ENCODE data around the gene REEP6.

The REEP6 gene

DNA sequence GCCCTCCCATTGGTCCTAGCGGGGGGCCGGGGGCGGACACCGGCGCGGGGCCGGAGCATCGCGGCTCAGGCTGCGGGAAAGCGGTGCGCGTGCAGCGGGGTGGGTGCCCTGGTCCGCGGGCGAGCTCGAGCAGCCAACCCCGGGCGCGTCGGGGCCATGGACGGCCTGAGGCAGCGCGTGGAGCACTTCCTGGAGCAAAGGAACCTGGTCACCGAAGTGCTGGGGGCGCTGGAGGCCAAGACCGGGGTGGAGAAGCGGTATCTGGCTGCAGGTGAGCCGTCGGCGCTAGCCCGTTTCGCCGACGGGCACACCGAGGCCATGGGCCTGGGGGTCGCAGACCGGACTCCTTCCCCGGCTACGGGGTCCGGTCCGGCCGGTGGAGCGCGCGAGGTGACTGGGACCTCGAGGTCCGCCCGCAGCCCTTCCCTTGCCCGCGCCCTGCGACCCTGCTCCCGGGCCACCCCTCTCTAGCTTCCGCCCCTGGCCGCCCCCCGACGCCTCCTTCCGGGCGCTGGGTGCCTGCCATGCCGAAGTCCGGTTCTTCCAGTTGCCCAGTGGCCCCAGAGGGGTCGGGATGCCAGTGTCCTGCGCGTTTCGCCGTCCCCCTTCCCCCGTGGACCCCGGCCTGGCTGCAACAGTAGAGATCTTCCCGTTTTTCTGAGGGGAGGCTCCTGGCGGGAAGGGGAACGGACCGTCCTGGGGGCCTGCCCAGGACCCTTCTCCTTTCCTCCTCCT is at the start of gene REEP6:
Gene REEP6, plus strand, starts transcription at position 68 of the 735 bp plus-strand sequence. Its CDS starts 89 bp downstream, at position 157.
- Histone ChIP-seq H3K9me3 (replicated peaks; ENCODE audit: insufficient read depth, low read length) (no peaks in the 10 kb centered on the region), H3K36me3 (replicated peaks; ENCODE audit: insufficient read depth, low read length) (no peaks in the 10 kb centered on the region), H2AFZ (ENCODE audit: low read length) (peak within 1 kb of the TSS; percentile 88), H3F3A (ENCODE audit: insufficient read depth, low read length) (no peaks in the 10 kb centered on the region), H3K9me2 (replicated peaks; ENCODE audit: insufficient read depth, low read length) (no peaks in the 10 kb centered on the region), H3K4me1 (ENCODE audit: low read length) (peaks cover 10% of the 10 kb centered on the region), H3K9ac (ENCODE audit: low read length) (peak within 1 kb of the TSS; percentile 60), H3K4me3 (ENCODE audit: low read length) (peak within 1 kb of the TSS; percentile 72), H3K79me2 (ENCODE audit: low read length) (no peaks in the 10 kb centered on the region), H3K4me2 (ENCODE audit: low read depth, low read length) (peak within 1 kb of the TSS; percentile 99), H4K20me1 (ENCODE audit: insufficient read depth, low read length) (no peaks in the 10 kb centered on the region), H3K27ac (ENCODE audit: low read length) (peak within 1 kb of the TSS; percentile 51; the same call in 1 of the 2 replicates), H3K27me3 (replicated peaks; ENCODE audit: insufficient read depth, low read length) (peaks cover 82% of the 10 kb centered on the region)
- TF ChIP-seq EZH2phosphoT487 (IDR thresholded peaks at IDR 0.05; ENCODE audit: low read length) (no peak), EZH2 (optimal IDR thresholded peaks at IDR 0.05; ENCODE audit: low read depth, low read length) (no peak)
- TF ChIP-seq, protein P1, sequence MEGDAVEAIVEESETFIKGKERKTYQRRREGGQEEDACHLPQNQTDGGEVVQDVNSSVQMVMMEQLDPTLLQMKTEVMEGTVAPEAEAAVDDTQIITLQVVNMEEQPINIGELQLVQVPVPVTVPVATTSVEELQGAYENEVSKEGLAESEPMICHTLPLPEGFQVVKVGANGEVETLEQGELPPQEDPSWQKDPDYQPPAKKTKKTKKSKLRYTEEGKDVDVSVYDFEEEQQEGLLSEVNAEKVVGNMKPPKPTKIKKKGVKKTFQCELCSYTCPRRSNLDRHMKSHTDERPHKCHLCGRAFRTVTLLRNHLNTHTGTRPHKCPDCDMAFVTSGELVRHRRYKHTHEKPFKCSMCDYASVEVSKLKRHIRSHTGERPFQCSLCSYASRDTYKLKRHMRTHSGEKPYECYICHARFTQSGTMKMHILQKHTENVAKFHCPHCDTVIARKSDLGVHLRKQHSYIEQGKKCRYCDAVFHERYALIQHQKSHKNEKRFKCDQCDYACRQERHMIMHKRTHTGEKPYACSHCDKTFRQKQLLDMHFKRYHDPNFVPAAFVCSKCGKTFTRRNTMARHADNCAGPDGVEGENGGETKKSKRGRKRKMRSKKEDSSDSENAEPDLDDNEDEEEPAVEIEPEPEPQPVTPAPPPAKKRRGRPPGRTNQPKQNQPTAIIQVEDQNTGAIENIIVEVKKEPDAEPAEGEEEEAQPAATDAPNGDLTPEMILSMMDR (IDR thresholded peaks at IDR 0.05; ENCODE audit: low read length) = no peak
- DNase-seq = no peak

DNA sequence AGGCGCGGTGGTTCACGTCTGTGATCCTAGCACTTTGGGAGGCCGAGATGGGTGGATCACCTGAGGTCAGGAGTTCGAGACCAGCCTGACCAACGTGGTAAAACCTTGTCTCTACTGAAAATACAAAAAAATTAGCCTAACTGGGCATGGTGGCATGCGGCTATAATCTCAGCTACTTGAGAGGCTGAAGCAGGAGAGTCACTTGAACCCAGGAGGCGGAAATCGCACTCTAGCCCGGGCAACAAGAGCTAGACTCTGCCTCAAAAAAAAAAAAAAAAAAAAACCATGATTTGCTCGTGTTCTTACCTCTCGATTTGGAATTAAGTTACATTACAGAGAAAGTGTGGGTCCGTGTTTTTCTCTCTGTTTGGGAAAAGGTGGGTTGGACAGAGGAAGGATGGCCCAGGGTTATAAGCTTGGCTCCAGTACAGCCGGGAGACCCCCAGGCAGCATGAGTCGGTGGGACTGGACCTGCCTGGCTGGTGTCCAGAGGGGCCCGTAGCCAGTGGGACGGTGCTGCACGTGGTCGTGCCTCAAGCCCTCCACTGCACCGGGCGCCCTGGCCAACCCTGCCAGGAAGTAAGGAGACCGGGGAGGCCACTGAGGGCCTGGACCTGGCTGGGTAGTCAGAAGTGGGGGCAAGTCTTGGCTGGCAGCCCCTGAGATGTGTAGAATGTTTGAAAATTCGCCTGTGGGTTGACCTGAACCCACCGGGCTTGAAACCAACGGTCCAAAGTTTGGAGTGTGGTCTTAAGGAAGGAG is 49.1 kb upstream of the REEP6 start:
- Histone ChIP-seq H3K9me3 (replicated peaks; ENCODE audit: insufficient read depth, low read length) (no peaks in the 10 kb centered on the region), H3F3A (ENCODE audit: insufficient read depth, low read length) (peaks cover 68% of the 10 kb centered on the region), H4K20me1 (ENCODE audit: insufficient read depth, low read length) (peaks cover 22% of the 10 kb centered on the region), H3K27ac (ENCODE audit: low read length) (peak overlapping the region; percentile 61; the same call in 1 of the 2 replicates), H3K9ac (ENCODE audit: low read length) (no peak overlapping the region), H3K79me2 (ENCODE audit: low read length) (peaks cover 32% of the 10 kb centered on the region), H3K4me1 (ENCODE audit: low read length) (peaks cover 49% of the 10 kb centered on the region), H3K4me3 (ENCODE audit: low read length) (no peak overlapping the region), H3K4me2 (ENCODE audit: low read depth, low read length) (0 out of 2 replicates have a peak overlapping the region, but pooled peaks have one; percentile 3), H3K27me3 (replicated peaks; ENCODE audit: insufficient read depth, low read length) (peaks cover 12% of the 10 kb centered on the region), H3K36me3 (replicated peaks; ENCODE audit: insufficient read depth, low read length) (peaks cover 14% of the 10 kb centered on the region), H3K9me2 (replicated peaks; ENCODE audit: insufficient read depth, low read length) (no peaks in the 10 kb centered on the region), H2AFZ (ENCODE audit: low read length) (no peak overlapping the region)
- TF ChIP-seq EZH2 (optimal IDR thresholded peaks at IDR 0.05; ENCODE audit: low read depth, low read length) (no peak), EZH2phosphoT487 (IDR thresholded peaks at IDR 0.05; ENCODE audit: low read length) (no peak)
- TF ChIP-seq, protein P1 (IDR thresholded peaks at IDR 0.05; ENCODE audit: low read length) = no peak
- no peak for DNase-seq

DNA sequence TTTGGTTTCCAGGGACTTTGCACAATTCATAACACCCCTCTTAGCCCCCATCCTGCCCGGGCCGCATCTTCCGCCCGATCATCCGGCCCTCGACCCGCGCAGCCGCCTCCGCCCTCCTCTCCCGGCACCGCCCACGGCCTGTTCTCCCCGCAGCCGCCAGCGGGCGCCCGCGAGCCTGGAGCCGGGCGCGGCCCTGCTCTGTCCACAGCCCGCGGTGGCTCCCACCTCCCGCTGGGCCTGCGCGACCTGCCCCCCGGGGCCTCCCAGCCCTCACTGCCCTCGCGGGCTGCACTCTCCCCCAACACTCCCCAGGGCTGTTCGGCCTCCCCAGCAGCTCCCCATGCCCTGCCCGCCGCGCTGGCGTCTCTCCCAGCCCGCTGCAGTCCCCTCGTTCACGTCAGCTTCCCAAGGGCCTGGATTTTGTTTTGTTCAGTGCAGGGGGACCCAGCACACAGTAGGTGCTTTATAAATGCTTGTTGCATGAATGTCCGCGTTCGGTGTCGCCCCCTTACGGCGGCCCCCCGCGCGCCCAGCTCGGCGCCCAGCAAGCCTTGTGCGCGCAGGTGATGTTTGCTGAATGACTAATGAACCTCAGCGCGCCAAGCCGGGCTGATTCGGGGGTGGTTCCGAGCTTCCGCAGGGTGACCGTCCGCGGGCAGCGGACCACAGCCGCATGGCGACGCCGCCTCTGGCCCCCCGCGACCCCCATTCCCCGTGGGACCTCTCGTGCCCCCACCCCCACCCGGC is 45.6 kb upstream of the REEP6 start:
- Histone ChIP-seq H3K79me2 (ENCODE audit: low read length) (peaks cover 10% of the 10 kb centered on the region), H3K9me2 (replicated peaks; ENCODE audit: insufficient read depth, low read length) (no peaks in the 10 kb centered on the region), H3K4me1 (ENCODE audit: low read length) (peaks cover 35% of the 10 kb centered on the region), H3K36me3 (replicated peaks; ENCODE audit: insufficient read depth, low read length) (peaks cover 13% of the 10 kb centered on the region), H2AFZ (ENCODE audit: low read length) (peak overlapping the region; percentile 69), H3K9me3 (replicated peaks; ENCODE audit: insufficient read depth, low read length) (no peaks in the 10 kb centered on the region), H3K9ac (ENCODE audit: low read length) (peak overlapping the region; percentile 13; the same call in 1 of the 2 replicates), H4K20me1 (ENCODE audit: insufficient read depth, low read length) (peaks cover 10% of the 10 kb centered on the region), H3F3A (ENCODE audit: insufficient read depth, low read length) (peaks cover 54% of the 10 kb centered on the region), H3K27ac (ENCODE audit: low read length) (no peak overlapping the region), H3K4me2 (ENCODE audit: low read depth, low read length) (peak overlapping the region; percentile 68), H3K4me3 (ENCODE audit: low read length) (peak overlapping the region; percentile 51), H3K27me3 (replicated peaks; ENCODE audit: insufficient read depth, low read length) (peaks cover 45% of the 10 kb centered on the region)
- TF ChIP-seq, protein P1 (IDR thresholded peaks at IDR 0.05; ENCODE audit: low read length) = peak; percentile 98
- TF ChIP-seq EZH2phosphoT487 (IDR thresholded peaks at IDR 0.05; ENCODE audit: low read length) = no peak
- peak; percentile 31 for TF ChIP-seq EZH2 (optimal IDR thresholded peaks at IDR 0.05; ENCODE audit: low read depth, low read length)
- peak; percentile 78 for DNase-seq

All from MM.1S (cell line).